Inferior parietal cortex (tissue), 1 donor: ENCODE measurements around the gene GTPBP3.

Experiments
- DNase-seq: peaks from one replicate; pipeline ENCODE4 v3.0.0-alpha.2; 2016; ENCODE audit errors: extremely low spot score

Gene GTPBP3

GRCh38 chr19:17309198-17309964 lies 28.0 kb upstream of the GTPBP3 start, which contains the start of gene DDA1:
DDA1 (plus strand) TSS chr19:17309563; CDS start chr19:17309655, 92 bp downstream.
- peak; percentile 100 for DNase-seq

GRCh38 chr19:17309965-17310461 lies 27.3 kb upstream of the GTPBP3 start:
- DNase-seq: no peak

GRCh38 chr19:17311455-17312188 lies 25.7 kb upstream of the GTPBP3 start:
- no peak for DNase-seq

GRCh38 chr19:17312189-17313113 lies 24.9 kb upstream of the GTPBP3 start:
- no peak for DNase-seq

GRCh38 chr19:17314007-17314593 lies 23.3 kb upstream of the GTPBP3 start:
- DNase-seq: no peak

GRCh38 chr19:17318966-17319365 lies 18.4 kb upstream of the GTPBP3 start:
- no peak for DNase-seq

GRCh38 chr19:17319473-17320238 lies 17.7 kb upstream of the GTPBP3 start:
- no peak for DNase-seq

GRCh38 chr19:17320435-17320834 lies 16.9 kb upstream of the GTPBP3 start:
- DNase-seq: no peak

- DNase-seq: no peak
These were observed 15.5 kb upstream of the GTPBP3 start for GRCh38 chr19:17321655-17322489.

- no peak for DNase-seq
These were observed 14.5 kb upstream of the GTPBP3 start for GRCh38 chr19:17322854-17323253.

GRCh38 chr19:17323300-17323963 lies 13.9 kb upstream of the GTPBP3 start:
- no peak for DNase-seq

GRCh38 chr19:17323964-17324332 lies 13.4 kb upstream of the GTPBP3 start:
- no peak for DNase-seq

GRCh38 chr19:17324357-17325114 lies 12.8 kb upstream of the GTPBP3 start:
- DNase-seq: no peak

GRCh38 chr19:17325133-17325532 lies 12.2 kb upstream of the GTPBP3 start:
- DNase-seq: no peak

GRCh38 chr19:17325881-17326594 lies 11.3 kb upstream of the GTPBP3 start:
- DNase-seq: peak; percentile 44

- no peak for DNase-seq
These were observed 10.8 kb upstream of the GTPBP3 start for GRCh38 chr19:17326595-17326966.

- DNase-seq: no peak
These were observed 10.2 kb upstream of the GTPBP3 start for GRCh38 chr19:17327068-17327653.
